HUES6 (cell line): ENCODE results near the gene PSD4.

ENCODE experiments used
- H3K27ac ChIP-seq: 2 replicates; pipeline ENCODE4 v1.7.0; 2013; ENCODE audit warnings: low read depth, mild to moderate bottlenecking, low read length, inconsistent platforms
- H3K27me3 ChIP-seq: 2 replicates; pipeline ENCODE4 v1.6.1; 2013; ENCODE audit warnings: low read length; ENCODE audit not compliant: control insufficient read depth, insufficient read depth
- H3K36me3 ChIP-seq: 2 replicates; pipeline ENCODE4 v1.6.1; 2013; ENCODE audit warnings: low read length; ENCODE audit not compliant: control insufficient read depth, insufficient read depth
- H3K4me1 ChIP-seq: 2 replicates; pipeline ENCODE4 v1.6.1; 2013; ENCODE audit warnings: low read length; ENCODE audit not compliant: control insufficient read depth, insufficient read depth
- H3K4me3 ChIP-seq: 2 replicates; pipeline ENCODE4 v1.5.1; 2013; ENCODE audit warnings: low read depth, low read length
- H3K9ac ChIP-seq: one replicate; pipeline ENCODE4 v1.6.1; 2013; ENCODE audit warnings: mild to moderate bottlenecking, low read length
- H3K9me3 ChIP-seq: 2 replicates; pipeline ENCODE4 v1.6.1; 2013; ENCODE audit warnings: low read depth, low read length; ENCODE audit not compliant: control insufficient read depth, insufficient read depth

Gene PSD4

DNA sequence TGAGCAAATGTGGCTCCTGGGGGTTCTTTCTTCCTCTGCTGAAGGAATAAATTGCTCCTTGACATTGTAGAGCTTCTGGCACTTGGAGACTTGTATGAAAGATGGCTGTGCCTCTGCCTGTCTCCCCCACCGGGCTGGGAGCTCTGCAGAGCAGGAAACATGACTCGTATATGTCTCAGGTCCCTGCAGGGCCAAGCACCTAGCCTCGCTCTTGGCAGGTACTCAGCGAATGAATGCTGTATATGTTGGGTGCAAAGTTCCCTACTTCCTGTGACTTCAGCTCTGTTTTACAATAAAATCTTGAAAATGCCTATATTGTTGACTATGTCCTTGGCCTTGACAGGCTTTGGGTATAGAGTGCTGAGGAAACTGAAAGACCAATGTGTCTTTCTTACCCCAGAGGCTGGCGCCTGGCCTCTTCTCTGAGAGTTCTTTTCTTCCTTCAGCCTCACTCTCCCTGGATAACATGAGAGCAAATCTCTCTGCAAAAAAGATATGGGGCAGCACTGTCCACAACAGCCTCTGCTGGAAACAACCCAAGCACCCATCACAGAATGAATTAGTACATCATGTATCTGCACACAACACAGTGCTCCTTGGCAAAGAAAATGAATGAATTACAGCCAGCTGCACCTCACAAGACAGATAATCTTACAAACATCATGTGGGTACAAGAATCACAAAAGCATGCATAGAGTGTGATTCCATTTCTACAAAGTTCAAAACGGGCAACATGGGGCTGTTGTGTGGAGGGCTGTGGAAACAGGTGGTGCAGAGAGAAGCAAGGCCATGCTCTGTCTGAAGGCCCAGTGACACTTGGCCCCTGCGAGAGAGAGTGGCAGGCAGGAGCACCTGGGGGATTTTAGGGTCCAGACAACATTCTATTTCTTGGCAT, 39.8 kb upstream of the PSD4 start:
- Histone ChIP-seq H3K36me3 (no peaks in the 10 kb centered on the region), H3K9me3 (no peaks in the 10 kb centered on the region), H3K27me3 (no peaks in the 10 kb centered on the region; the same call in 1 of the 2 replicates), H3K4me1 (peaks cover 5% of the 10 kb centered on the region; the same call in 1 of the 2 replicates), H3K9ac (no peak overlapping the region), H3K4me3 (no peak overlapping the region), H3K27ac (no peak overlapping the region)

DNA sequence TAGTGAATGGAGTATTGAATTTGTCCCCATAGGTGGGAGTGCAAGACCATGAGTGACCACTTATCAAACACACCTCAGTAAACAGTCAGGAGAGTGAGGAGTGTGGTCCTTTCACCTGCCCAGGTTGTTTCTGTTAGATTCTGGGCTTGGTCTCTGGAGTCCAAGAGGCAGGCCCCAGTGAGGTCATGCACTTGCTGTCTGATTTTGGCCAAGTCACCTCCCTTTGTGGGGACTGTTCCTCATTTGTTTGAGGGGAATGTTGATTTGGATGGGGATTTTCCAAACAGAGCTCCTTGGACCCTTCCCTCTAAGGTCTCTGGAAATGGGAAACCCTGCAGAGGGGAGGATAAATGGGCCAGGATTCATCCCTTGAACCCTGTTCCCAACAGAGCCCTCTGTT, 39.1 kb upstream of the PSD4 start:
- Histone ChIP-seq H3K4me1 (peaks cover 5% of the 10 kb centered on the region; the same call in 1 of the 2 replicates), H3K4me3 (no peak overlapping the region), H3K9ac (no peak overlapping the region), H3K9me3 (no peaks in the 10 kb centered on the region), H3K27me3 (no peaks in the 10 kb centered on the region), H3K27ac (no peak overlapping the region), H3K36me3 (no peaks in the 10 kb centered on the region)

- Histone ChIP-seq H3K4me3 (no peak overlapping the region), H3K9me3 (no peaks in the 10 kb centered on the region), H3K36me3 (no peaks in the 10 kb centered on the region), H3K9ac (no peak overlapping the region), H3K4me1 (peaks cover 5% of the 10 kb centered on the region; the same call in 1 of the 2 replicates), H3K27me3 (no peaks in the 10 kb centered on the region), H3K27ac (no peak overlapping the region)
These were observed 38.5 kb upstream of the PSD4 start for GRCh38 chr2:113135317-113135716.

GRCh38 chr2:113136828-113137775, 36.7 kb upstream of the PSD4 start:
- H3K9me3 ChIP-seq = no peaks in the 10 kb centered on the region
- H3K9ac ChIP-seq = no peak overlapping the region
- no peak overlapping the region for H3K4me3 ChIP-seq
- H3K27me3 ChIP-seq = no peaks in the 10 kb centered on the region
- no peak overlapping the region for H3K27ac ChIP-seq
- no peaks in the 10 kb centered on the region for H3K36me3 ChIP-seq
- peaks cover 5% of the 10 kb centered on the region; the same call in 1 of the 2 replicates for H3K4me1 ChIP-seq

GRCh38 chr2:113137827-113138226, 35.9 kb upstream of the PSD4 start:
- Histone ChIP-seq H3K4me3 (no peak overlapping the region), H3K27me3 (no peaks in the 10 kb centered on the region), H3K9me3 (no peaks in the 10 kb centered on the region), H3K36me3 (no peaks in the 10 kb centered on the region), H3K4me1 (peaks cover 5% of the 10 kb centered on the region; the same call in 1 of the 2 replicates), H3K9ac (no peak overlapping the region), H3K27ac (no peak overlapping the region)

DNA sequence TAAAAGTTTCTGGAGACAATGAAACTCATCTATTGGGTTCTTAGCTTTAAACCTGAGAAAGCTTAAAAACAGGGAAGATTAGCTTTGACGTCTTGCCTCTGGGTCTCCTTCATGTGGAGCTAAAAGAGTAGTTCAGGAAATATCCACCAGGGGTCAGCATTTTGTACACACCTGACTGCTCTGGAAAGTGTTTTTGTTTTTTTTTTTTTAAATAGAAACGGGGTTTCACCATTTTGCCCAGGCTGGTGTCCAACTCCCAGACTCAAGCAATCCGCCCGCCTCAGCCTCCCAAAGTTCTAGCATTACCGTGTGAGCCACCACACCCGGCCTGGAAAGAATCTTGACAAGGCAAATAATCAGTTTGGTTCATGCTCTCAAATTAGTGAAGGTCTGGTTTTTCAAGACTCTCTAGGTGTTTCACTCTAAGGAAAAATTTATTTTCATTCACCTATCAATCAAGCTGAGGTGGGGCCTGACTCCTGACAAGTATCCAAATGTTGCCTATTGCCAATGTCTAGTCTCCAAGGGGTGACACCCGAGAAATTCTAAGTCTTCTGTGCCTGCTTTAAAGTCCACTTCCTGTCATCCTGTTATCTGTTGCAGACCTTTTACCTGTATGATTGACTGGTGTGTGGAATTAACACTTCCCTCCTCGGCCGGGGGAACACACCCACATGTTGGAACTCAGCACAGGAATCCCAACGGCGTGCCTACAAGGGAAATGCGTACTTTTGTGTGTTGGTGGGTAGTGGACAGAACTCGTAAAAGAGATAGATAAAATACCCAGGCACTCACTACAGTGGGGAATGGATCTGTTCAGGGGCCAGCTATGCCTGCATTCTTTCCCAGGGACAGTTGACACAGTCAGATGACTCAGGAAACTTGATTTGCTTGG, 35.1 kb upstream of the PSD4 start:
- peaks cover 5% of the 10 kb centered on the region; the same call in 1 of the 2 replicates for H3K4me1 ChIP-seq
- H3K27me3 ChIP-seq = no peaks in the 10 kb centered on the region
- H3K27ac ChIP-seq = no peak overlapping the region
- no peaks in the 10 kb centered on the region for H3K9me3 ChIP-seq
- no peak overlapping the region for H3K4me3 ChIP-seq
- no peak overlapping the region for H3K9ac ChIP-seq
- H3K36me3 ChIP-seq = no peaks in the 10 kb centered on the region

DNA sequence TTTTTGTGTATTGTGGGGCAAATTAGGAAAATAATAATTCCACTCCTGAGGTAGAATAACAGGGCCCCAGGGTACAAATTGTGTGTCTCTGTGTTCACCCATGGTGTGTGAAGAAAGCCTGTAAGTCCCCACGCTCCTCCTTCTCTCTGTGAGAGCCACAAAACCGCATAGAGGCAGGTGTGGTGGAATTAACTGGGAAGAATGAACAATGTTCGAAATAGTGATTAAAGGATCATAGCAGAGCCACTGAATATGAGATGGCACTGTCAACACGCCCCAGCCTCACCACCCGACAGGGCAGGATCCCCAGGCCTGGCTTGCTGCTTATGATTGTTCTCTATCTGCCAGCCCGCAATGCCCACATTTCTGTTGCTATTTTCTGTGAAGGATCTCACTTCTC, 32.3 kb upstream of the PSD4 start:
- no peaks in the 10 kb centered on the region for H3K9me3 ChIP-seq
- H3K4me1 ChIP-seq = peaks cover 5% of the 10 kb centered on the region; the same call in 1 of the 2 replicates
- H3K27me3 ChIP-seq = no peaks in the 10 kb centered on the region
- no peak overlapping the region for H3K4me3 ChIP-seq
- no peaks in the 10 kb centered on the region for H3K36me3 ChIP-seq
- H3K27ac ChIP-seq = no peak overlapping the region
- no peak overlapping the region for H3K9ac ChIP-seq

GRCh38 chr2:113142290-113142689, 31.5 kb upstream of the PSD4 start:
- Histone ChIP-seq H3K27ac (no peak overlapping the region), H3K9ac (no peak overlapping the region), H3K4me3 (no peak overlapping the region), H3K9me3 (no peaks in the 10 kb centered on the region), H3K4me1 (peaks cover 5% of the 10 kb centered on the region; the same call in 1 of the 2 replicates), H3K36me3 (no peaks in the 10 kb centered on the region), H3K27me3 (no peaks in the 10 kb centered on the region)

DNA sequence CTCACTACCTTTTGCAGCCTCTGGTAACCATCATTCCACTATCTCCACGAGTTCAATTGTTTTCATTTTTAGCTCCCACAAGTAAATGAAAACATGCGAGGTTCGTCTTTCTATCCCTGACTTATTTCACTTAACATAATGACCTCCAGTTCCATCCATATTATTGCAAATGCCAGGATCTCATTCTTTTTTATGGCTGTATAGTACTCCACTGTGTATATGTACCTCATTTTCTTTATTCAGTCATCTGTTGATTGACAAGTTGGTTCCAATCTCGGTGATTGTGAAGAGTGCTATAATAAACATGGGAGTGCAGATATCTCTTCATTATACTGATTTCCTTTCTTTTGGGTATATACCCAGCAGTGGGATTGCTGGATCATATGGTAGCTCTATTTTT, 29.5 kb upstream of the PSD4 start:
- Histone ChIP-seq H3K9ac (no peak overlapping the region), H3K4me1 (no peaks in the 10 kb centered on the region), H3K27ac (no peak overlapping the region), H3K27me3 (no peaks in the 10 kb centered on the region), H3K9me3 (no peaks in the 10 kb centered on the region), H3K4me3 (no peak overlapping the region), H3K36me3 (no peaks in the 10 kb centered on the region)
